ENCODE measurements around the gene SPOCK1.

SPOCK1 gene

DNA sequence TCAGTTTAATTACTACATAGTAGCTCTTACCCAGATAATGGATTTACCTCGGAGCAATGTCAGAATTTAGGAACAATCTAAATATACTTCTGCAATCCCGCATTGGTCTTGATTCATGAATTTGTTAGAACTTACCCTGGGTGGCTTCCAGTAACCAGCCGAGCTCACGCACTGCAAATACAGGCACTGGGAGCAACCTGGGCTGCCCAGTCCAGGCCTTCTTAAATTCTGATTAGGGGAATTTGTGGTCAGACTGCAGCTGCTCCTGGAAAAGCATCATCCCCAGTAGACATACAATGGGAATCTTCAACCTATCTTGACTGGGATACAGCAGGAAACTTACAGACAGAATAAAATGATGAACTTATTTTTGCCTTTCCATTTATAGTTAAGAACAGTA lies 270.3 kb downstream of the SPOCK1 start:
- no peak for DNase-seq (ENCODE audit: low read depth in 3 of 3)

DNA sequence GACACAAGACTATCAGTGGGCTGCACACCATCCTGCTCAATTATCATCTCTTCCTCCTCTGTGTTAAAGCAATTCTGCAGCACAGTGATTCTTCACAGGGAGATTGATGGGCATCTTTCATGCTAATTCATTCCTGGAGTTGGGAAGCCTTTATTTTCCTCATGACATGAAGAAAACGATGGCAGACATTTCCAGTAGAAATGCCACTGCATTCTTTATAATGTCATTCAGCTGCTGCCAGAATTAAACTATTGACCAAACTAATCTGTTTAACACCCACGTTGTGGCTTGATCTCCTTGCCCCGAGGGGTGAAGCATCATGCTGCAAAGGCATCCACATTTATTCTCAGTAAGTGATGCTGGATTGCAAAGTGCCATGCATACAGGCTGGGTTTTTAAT lies 273.0 kb downstream of the SPOCK1 start:
- DNase-seq (ENCODE audit: low read depth in 3 of 3), result no peak

- DNase-seq (ENCODE audit: low read depth in 3 of 3), result no peak
Measured at GRCh38 chr5:137223324-137224295, 275.5 kb downstream of the SPOCK1 start.

- no peak for DNase-seq (ENCODE audit: low read depth in 3 of 3)
Measured at GRCh38 chr5:137221943-137222342, 277.2 kb downstream of the SPOCK1 start.

DNA sequence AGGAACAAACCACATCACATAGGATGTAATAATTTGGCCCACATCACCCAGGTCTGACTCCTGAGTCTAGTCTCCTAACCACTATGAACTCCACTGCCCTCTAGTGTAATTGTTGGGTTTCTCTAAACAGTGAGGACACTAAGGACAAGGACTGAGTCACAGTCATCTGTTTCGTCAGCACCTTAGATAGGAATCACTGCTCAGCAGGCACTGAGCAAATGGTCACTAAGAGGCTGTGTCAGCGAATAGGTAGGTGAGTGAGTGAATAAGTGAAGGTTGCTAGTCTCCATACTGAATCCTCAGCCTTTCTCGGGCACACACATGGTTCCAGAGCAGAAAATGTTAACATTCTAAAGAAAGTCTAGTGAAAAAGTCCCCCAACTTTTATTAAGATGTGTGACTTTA lies 278.6 kb downstream of the SPOCK1 start:
- no peak for DNase-seq (ENCODE audit: low read depth in 3 of 3)

GRCh38 chr5:137218896-137219295 lies 280.2 kb downstream of the SPOCK1 start:
- DNase-seq (ENCODE audit: low read depth in 3 of 3), result no peak

DNA sequence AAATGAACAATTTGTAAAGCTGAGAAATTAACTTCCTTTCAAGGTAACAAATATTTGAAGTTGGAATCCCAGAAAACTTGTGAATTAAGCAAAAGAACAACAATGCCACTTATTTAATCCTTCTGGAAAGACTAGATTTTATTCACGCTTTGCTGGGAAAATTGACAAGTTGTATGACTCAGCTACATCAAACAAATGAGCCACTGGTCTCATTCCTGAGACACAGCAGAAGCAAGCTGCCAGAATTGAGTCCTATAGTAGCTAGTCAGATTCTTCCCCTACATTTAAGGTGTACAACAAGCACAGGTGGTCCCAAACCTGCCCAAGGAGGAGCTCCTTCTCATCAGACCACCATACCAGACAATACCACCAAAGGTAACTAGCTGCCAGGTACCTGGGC lies 280.7 kb downstream of the SPOCK1 start:
- DNase-seq (ENCODE audit: low read depth in 3 of 3), result no peak

- DNase-seq (ENCODE audit: low read depth in 3 of 3), result no peak
Measured at GRCh38 chr5:137217599-137218200, 281.4 kb downstream of the SPOCK1 start.

GRCh38 chr5:137216976-137217598 lies 282.0 kb downstream of the SPOCK1 start:
- no peak for DNase-seq (ENCODE audit: low read depth in 3 of 3)

DNA sequence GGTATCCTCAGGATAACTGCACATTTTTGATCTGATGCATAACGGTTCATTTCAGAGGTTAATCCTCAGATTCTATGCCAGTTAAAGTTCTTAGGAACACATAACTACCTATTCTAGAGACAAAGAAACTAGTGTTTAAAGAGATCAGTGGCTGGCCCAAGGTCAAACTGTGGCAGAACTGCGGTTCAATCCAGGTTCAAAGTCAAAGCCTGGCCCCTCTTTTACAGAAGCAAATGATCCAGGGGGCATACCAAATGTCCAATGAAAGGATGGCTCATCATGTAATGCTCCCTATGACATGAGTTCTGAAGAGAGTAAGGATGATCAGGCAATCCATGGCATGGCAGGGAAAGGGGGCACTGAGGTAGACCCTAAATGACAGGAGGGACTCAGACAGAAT lies 283.3 kb downstream of the SPOCK1 start:
- no peak for DNase-seq (ENCODE audit: low read depth in 3 of 3)

DNA sequence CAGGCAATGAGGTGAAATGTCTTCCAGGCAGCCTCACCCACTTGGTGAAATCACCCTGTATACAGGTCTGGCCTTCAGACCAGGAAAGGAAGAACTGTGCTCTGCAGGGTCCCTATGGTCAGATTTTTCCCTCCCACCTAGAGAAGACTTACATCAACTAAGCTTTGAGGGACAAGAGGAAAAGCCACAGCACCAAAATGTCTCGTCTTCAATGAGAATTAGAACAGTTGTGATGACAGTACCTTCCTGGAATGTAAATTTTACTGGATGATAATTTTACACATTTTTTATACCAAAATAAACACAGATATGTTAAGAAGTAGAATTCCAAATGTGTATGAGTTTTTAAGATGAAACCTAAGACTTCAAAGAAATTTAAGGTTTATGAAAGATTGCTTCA lies 283.9 kb downstream of the SPOCK1 start:
- no peak for DNase-seq (ENCODE audit: low read depth in 3 of 3)

DNA sequence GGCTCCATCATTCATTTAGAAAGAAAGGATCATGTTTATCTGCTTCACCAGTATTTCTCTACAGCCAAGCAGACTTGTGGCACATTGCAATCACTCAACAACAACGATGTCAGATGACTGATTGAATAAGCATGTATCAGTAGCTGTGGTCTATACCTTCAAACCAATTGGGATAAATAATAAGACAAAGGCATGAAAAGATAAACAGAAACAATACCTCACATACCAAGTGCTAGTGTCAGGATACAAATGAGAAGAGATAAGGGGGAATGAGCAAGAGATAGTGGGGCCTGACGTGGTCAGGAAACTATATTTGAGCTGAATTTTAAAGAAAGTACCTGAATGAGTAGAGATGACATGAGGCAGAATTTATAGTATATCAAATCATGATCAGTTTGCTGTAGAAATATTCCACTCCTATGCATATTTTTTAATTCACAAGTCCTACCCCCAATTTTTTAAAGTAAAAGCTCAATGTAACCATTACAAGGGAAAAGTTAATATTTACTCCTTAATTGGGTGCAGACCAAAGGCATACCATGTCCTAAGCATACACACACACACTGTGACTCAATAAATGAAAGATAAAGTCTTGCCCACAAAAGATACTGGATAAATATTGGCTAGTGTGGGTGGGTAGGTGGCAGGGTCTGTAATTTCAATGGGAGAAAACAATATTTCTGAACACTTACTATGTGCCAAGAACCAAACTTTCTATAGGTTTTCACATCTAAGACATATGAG lies 284.5 kb downstream of the SPOCK1 start:
- no peak for DNase-seq (ENCODE audit: low read depth in 3 of 3)

- no peak for DNase-seq (ENCODE audit: low read depth in 3 of 3)
Measured at GRCh38 chr5:137212471-137212870, 286.7 kb downstream of the SPOCK1 start.

GRCh38 chr5:137209232-137209809 lies 289.8 kb downstream of the SPOCK1 start:
- DNase-seq (ENCODE audit: low read depth in 3 of 3), result no peak

DNA sequence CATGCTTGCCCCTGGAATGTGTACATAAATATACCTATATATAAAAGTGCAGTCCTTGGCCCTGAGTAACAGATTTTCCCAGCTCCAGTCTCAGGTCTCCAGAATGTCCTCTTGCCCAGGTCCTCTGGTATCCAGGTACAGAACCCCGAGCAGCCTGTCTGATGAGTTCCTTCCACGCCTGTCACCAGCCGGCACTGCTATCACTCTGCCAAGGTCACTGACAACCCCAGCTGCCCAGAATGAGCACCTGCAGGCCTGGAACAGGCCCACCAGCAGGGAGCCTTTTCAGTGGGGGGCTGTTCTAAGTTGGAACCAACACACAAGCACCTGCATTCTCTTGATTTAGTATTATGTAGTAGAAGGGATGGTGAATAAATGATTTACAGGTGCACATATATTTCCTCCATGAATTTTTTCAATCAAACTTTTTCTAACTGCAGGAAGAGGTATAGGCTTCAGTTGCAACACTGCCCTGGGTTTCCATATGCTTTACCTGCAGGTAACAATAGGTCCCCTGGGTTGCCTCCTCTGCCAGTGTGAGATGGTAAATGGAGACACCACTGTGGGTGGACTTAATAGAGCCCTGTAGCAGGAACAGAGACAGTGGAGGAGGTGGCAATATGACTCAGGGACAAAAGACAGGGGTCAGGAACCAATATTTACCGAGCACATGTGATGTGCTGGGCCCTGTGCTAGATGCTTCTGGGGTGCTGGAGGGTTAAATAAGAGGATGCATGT lies 291.9 kb downstream of the SPOCK1 start:
- DNase-seq (ENCODE audit: low read depth in 3 of 3), result no peak

DNA sequence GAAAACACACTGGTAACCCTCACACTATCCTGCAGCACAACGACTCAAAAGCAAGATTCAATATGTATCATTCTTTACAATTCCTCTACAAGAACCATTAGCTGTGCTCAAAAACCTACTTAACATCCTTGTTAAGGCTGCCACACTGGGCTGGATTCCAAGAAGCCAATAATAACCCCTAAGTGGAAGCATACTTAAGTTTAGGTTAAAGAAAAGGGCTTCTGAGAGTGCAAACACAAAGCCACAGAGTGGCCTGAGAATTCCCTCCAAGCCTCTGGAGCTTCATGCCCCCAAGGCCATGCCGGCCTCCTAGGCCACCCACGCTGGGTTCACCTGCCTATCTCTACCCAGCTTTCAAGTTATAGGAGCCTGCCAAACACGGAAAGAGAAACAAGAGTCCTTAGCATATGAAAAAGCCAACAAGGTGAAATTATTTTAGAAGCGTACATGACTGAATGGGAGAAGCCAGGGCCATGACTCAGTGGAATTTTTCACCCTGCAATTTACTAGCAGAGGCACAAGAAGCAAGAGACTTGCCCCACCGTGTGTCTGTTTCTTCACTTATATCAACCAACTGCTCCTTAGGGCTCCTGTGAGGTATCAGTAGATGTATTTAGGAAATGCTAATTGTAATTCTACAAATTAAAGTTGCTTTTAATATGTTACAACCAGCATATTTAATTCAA lies 293.0 kb downstream of the SPOCK1 start:
- no peak for DNase-seq (ENCODE audit: low read depth in 3 of 3)

DNA sequence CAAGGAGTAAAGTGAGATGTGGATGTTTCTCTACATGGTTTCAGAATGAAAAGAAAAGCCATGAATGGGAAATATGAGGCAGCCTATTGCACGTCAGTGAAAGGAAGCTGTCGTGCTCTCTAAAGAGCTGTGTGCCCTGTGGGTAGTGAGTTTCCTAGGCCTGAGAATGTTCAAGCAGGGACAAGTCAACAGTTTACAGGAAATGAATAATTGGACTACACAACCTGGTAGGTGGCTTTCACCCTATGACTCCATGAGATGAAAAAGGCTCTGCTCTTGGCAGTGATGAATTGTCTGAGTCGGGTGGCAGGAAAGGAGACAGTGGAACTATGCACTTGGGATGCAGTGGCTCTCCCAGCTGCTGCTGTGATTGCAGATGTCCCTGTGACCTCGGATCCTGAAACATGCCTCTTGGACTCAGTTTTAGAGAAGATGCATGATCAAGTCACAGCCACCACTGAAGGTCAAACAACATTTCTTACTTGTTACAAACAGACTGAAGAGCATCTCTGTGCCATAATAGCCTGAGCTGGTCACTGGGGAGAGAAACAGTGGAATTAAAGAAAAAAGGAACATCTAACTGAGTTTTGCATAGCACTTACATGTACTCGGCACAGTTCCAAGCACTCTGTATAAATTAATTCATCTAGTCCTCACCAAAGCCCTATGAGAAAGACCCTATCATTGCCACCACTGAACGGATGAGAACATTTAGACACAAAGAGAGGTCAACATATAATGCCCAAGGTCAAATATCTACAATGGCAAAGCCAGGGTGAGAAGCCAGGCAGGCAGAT lies 293.7 kb downstream of the SPOCK1 start:
- no peak for DNase-seq (ENCODE audit: low read depth in 3 of 3)

DNA sequence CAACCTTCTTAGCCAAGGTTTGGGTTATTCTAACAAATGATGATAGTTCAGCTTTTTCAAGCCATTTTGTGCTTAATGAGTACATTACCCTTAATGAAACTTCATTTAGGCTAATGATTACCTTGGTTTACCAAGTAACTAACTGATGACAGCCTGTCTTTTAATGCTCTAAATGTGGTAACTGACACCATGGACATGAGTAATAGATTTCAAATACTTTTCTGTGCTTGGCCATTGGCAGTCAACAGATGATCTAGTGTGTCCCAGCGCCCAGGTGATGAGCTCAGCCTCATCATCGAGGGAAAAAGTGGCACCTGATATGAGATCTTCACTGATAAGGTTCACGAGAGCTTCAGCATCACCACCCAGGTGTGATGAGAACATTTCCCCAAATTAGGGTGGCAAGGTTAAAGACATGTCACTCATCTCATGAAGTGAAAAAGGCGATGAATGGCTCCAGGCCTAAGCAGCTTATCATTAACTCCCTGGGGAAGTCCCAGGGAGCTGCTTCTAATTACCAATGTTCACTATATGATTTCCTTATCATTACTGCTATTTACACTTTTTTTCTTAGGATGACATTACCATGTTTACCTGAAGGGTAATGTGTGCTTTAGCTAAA lies 296.0 kb downstream of the SPOCK1 start:
- no peak for DNase-seq (ENCODE audit: low read depth in 3 of 3)

GRCh38 chr5:137201876-137202275 lies 297.2 kb downstream of the SPOCK1 start:
- DNase-seq (ENCODE audit: low read depth in 3 of 3), result no peak

Data from stimulated activated CD4-positive, alpha-beta T cell treated with anti-CD3 and anti-CD28 coated beads, TNF-alpha, amount 100 ng/mL, for 48 hours (primary cell).